ENCODE data around the gene CABLES1. TPM values are rescaled to one million over a fixed set of nuclear protein-coding genes. Genes with fewer than 3 reads are reported as not detected.

Gene CABLES1
- total RNA-seq, 1 donor from 2014 or later: 4.2 TPM

GRCh38 chr18:23189768-23190661 is 54.7 kb downstream of the CABLES1 start:
- H3K36me3 Mint-ChIP-seq (ENCODE audit: insufficient read depth): no peaks in the 10 kb centered on the region
- H3K27me3 Mint-ChIP-seq: no peaks in the 10 kb centered on the region
- no peaks in the 10 kb centered on the region for H3K9me3 Mint-ChIP-seq (ENCODE audit: low read depth)
- H3K27ac Mint-ChIP-seq: no peak overlapping the region
- no peak for TF ChIP-seq CTCF (IDR thresholded peaks at IDR 0.05; ENCODE audit: unreplicated experiment)
- H3K4me1 Mint-ChIP-seq (ENCODE audit: low read depth): peaks cover 5% of the 10 kb centered on the region
- H3K4me3 Mint-ChIP-seq (ENCODE audit: low read depth): no peak overlapping the region
- no peak for DNase-seq (ENCODE audit: low spot score, unreplicated experiment)

GRCh38 chr18:23191232-23191631 is 55.9 kb downstream of the CABLES1 start:
- no peak for DNase-seq (ENCODE audit: low spot score, unreplicated experiment)
- peaks cover 12% of the 10 kb centered on the region for H3K4me1 Mint-ChIP-seq (ENCODE audit: low read depth)
- no peak overlapping the region for H3K4me3 Mint-ChIP-seq (ENCODE audit: low read depth)
- no peak for TF ChIP-seq CTCF (IDR thresholded peaks at IDR 0.05; ENCODE audit: unreplicated experiment)
- peaks cover 4% of the 10 kb centered on the region for H3K27me3 Mint-ChIP-seq
- no peaks in the 10 kb centered on the region for H3K9me3 Mint-ChIP-seq (ENCODE audit: low read depth)
- H3K27ac Mint-ChIP-seq: no peak overlapping the region
- no peaks in the 10 kb centered on the region for H3K36me3 Mint-ChIP-seq (ENCODE audit: insufficient read depth)

GRCh38 chr18:23193742-23194141 is 58.5 kb downstream of the CABLES1 start:
- TF ChIP-seq CTCF (IDR thresholded peaks at IDR 0.05; ENCODE audit: unreplicated experiment): no peak
- H3K27ac Mint-ChIP-seq: no peak overlapping the region
- H3K36me3 Mint-ChIP-seq (ENCODE audit: insufficient read depth): no peaks in the 10 kb centered on the region
- H3K27me3 Mint-ChIP-seq: peaks cover 4% of the 10 kb centered on the region
- no peak for DNase-seq (ENCODE audit: low spot score, unreplicated experiment)
- H3K4me1 Mint-ChIP-seq (ENCODE audit: low read depth): peaks cover 15% of the 10 kb centered on the region
- H3K9me3 Mint-ChIP-seq (ENCODE audit: low read depth): no peaks in the 10 kb centered on the region
- no peak overlapping the region for H3K4me3 Mint-ChIP-seq (ENCODE audit: low read depth)

- Mint-ChIP-seq H3K4me1 (ENCODE audit: low read depth) (peaks cover 15% of the 10 kb centered on the region), H3K36me3 (ENCODE audit: insufficient read depth) (no peaks in the 10 kb centered on the region), H3K4me3 (ENCODE audit: low read depth) (no peak overlapping the region), H3K27me3 (peaks cover 4% of the 10 kb centered on the region), H3K27ac (no peak overlapping the region), H3K9me3 (ENCODE audit: low read depth) (no peaks in the 10 kb centered on the region)
- TF ChIP-seq CTCF (IDR thresholded peaks at IDR 0.05; ENCODE audit: unreplicated experiment): no peak
- no peak for DNase-seq (ENCODE audit: low spot score, unreplicated experiment)
These were observed 59.1 kb downstream of the CABLES1 start for GRCh38 chr18:23194155-23194996.
